Osteoblast (primary cell): ENCODE measurements around the gene CPNE6. TPM values are rescaled to one million over a fixed set of nuclear protein-coding genes. Genes with fewer than 3 reads are reported as not detected.
A peak's percentile ranks its signal among the peaks of the same experiment; 100 is the strongest.
"Not testable (repeated sequence)": the region's sequence is repeated elsewhere in the genome, so short reads cannot be mapped to it uniquely, and the experiment has no call there.

ENCODE experiments used
- DNase-seq: peaks from one replicate; pipeline ENCODE4 v3.0.0; 2011; ENCODE audit warnings: low spot score, mixed read lengths; ENCODE audit not compliant: insufficient read length; ENCODE audit errors: missing footprints
- H2AFZ ChIP-seq: 2 replicates; pipeline ENCODE4 v1.6.0; 2011; ENCODE audit warnings: mild to moderate bottlenecking, low read length
- H3K27ac ChIP-seq: 2 replicates; pipeline ENCODE4 v1.5.1; 2011; ENCODE audit warnings: mild to moderate bottlenecking, low read depth, low read length, moderate library complexity
- H3K27me3 ChIP-seq: 2 replicates; pipeline ENCODE4 v1.6.0; 2012; ENCODE audit warnings: mild to moderate bottlenecking, control low read depth, inconsistent platforms, low read length, moderate library complexity; ENCODE audit not compliant: insufficient read depth
- H3K36me3 ChIP-seq: 2 replicates; pipeline ENCODE4 v1.5.1; 2011; ENCODE audit warnings: mild to moderate bottlenecking, low read length, control low read depth, moderate library complexity; ENCODE audit not compliant: insufficient read depth
- H3K4me1 ChIP-seq: 2 replicates; pipeline ENCODE4 v1.5.1; 2011; ENCODE audit warnings: mild to moderate bottlenecking, low read length, control low read depth, moderate library complexity; ENCODE audit not compliant: insufficient read depth
- H3K4me2 ChIP-seq: 2 replicates; pipeline ENCODE4 v1.6.0; 2011; ENCODE audit warnings: mild to moderate bottlenecking, low read length; ENCODE audit not compliant: insufficient read depth
- H3K4me3 ChIP-seq: fragments of 200-600 bp; sonication (generic); 3 replicates; pipeline ENCODE4 v1.5.1; 2012; ENCODE audit warnings: mild to moderate bottlenecking, low read length, inconsistent platforms; ENCODE audit not compliant: insufficient read depth
- H3K79me2 ChIP-seq: 2 replicates; pipeline ENCODE4 v1.6.0; 2012; ENCODE audit warnings: mild to moderate bottlenecking, low read length, control low read depth, inconsistent platforms; ENCODE audit not compliant: insufficient read depth
- H3K9me3 ChIP-seq: 2 replicates; pipeline ENCODE4 v1.5.1; 2011; ENCODE audit warnings: low read depth, low read length, control low read depth
- H4K20me1 ChIP-seq: 2 replicates; pipeline ENCODE4 v1.6.0; 2012; ENCODE audit warnings: mild to moderate bottlenecking, low read length, control low read depth; ENCODE audit not compliant: insufficient read depth
- total RNA-seq: library from RNA; depleted of rRNA; stranded (reverse); fragments of >200 nt; gene quantifications from 2 replicates; pipeline ENCODE4 v1.2.3, GENCODE V29; 2012
- TF ChIP-seq, protein P1 (sequence below): IDR thresholded peaks from 2 replicates; pipeline ENCODE4 v1.5.1; 2011; ENCODE audit warnings: mild to moderate bottlenecking, low read depth, low read length, moderate library complexity; ENCODE audit errors: extremely low read depth

Gene CPNE6
- total RNA-seq, 1 donor, result not detected

DNA sequence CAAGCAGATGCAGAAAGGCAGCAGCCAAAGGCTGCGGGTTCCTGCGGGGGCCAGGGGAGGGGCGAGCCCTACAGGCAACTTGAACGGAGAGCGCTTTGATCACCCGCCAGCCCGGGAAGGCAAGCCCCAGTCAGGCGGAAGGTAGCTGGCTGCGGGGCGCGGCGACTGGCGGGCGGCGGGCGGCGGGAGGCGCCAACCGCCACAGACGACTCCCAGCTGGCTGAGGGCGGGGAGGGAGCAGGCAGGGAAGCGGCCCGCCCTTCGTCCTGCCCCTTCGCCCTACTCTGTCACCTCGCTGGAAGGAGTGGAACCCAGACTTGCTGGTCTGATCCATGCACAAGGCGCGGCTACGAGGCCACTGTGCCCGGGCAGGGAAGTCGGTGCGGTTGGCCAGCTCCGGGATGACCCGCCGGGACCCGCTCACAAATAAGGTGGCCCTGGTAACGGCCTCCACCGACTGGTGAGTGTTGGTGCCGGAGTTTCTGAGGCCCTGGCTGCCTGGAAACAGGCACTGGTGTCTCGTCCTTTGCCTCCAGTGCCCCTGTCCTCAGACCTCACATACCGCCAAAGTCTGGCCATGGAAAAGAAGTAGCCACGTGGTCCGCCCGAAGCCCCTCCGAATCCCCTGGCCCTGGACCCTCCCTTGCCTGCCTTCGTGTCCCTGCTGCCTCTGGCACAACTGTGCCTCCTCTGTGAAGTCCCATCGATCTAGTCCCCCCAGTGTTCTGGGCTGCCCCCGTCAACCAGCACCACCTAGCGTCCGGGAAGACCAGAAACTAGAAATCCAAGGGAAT lies 35.0 kb upstream of the CPNE6 start:
- peak; percentile 88 for DNase-seq
- no peaks in the 10 kb centered on the region for H3K9me3 ChIP-seq
- peak overlapping the region; percentile 99 for H2AFZ ChIP-seq
- H3K4me3 ChIP-seq, result peak overlapping the region; percentile 79
- no peaks in the 10 kb centered on the region for H3K79me2 ChIP-seq
- TF ChIP-seq, protein P1, sequence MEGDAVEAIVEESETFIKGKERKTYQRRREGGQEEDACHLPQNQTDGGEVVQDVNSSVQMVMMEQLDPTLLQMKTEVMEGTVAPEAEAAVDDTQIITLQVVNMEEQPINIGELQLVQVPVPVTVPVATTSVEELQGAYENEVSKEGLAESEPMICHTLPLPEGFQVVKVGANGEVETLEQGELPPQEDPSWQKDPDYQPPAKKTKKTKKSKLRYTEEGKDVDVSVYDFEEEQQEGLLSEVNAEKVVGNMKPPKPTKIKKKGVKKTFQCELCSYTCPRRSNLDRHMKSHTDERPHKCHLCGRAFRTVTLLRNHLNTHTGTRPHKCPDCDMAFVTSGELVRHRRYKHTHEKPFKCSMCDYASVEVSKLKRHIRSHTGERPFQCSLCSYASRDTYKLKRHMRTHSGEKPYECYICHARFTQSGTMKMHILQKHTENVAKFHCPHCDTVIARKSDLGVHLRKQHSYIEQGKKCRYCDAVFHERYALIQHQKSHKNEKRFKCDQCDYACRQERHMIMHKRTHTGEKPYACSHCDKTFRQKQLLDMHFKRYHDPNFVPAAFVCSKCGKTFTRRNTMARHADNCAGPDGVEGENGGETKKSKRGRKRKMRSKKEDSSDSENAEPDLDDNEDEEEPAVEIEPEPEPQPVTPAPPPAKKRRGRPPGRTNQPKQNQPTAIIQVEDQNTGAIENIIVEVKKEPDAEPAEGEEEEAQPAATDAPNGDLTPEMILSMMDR, result peak; percentile 73
- no peaks in the 10 kb centered on the region for H3K4me1 ChIP-seq
- H3K27me3 ChIP-seq, result no peaks in the 10 kb centered on the region
- H3K36me3 ChIP-seq, result no peaks in the 10 kb centered on the region
- peak overlapping the region; percentile 32 for H3K27ac ChIP-seq
- H4K20me1 ChIP-seq, result no peaks in the 10 kb centered on the region
- H3K4me2 ChIP-seq, result peak overlapping the region; percentile 92

DNA sequence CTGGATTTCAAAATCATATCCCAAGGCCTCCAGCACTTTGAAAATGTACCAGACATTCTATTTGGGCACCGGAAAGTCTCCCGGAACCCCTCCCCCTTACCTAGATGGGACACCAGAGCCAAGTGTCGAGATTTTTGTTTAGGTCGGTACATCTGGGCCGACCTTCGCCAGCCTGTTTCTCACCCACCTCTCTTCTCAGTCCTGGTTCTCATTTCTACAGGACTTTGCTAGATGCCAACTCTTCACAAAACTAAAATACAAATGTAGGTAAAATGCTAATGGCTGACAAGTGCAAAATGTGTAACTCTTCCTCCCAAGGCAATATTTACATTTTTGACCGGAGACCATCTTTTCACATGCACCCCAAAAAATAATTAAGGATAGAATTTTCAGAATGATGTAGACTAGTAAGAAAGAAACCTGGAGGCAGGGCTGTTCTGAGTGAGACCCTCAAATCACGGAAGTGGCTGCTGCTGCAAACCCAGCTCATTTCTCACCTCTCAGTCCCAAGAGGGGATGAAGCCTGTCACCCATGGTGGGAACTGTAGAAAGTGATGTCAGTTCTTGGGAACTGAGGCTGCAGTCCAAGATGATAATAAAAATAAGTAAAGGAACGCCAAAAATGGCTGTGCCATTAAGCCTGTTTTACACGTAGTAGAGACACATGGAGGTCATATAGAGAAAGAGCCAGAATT lies 34.3 kb upstream of the CPNE6 start:
- Histone ChIP-seq H3K4me3 (peak overlapping the region; percentile 79), H2AFZ (peak overlapping the region; percentile 99), H3K4me2 (peak overlapping the region; percentile 92)
- H3K4me1 ChIP-seq, DNase-seq, H3K9me3 ChIP-seq, H3K27me3 ChIP-seq, H3K79me2 ChIP-seq, H3K27ac ChIP-seq, H4K20me1 ChIP-seq, H3K36me3 ChIP-seq: not testable (repeated sequence)

DNA sequence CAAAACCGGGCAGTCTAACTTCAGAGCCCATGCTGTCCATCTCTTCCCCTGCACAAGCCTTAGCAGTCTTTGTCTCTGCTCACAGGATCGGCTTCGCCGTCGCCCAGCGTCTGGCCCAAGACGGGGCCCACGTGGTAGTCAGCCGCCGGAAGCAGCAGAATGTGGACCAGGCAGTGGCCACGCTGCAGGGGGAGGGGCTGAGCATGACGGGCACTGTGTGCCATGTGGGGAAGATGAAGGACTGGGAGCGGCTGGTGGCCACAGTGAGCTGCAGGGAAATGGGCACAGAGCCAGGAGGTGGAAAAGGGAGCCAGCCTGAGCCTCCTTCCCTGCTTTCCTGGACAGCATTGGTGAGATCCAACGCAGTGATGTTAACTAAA lies 33.7 kb upstream of the CPNE6 start:
- H2AFZ ChIP-seq, result no peak overlapping the region
- no peak overlapping the region for H3K4me3 ChIP-seq
- no peaks in the 10 kb centered on the region for H3K79me2 ChIP-seq
- H3K36me3 ChIP-seq, result no peaks in the 10 kb centered on the region
- H3K27ac ChIP-seq, result no peak overlapping the region
- no peaks in the 10 kb centered on the region for H3K9me3 ChIP-seq
- H3K4me2 ChIP-seq, result no peak overlapping the region
- no peaks in the 10 kb centered on the region for H3K27me3 ChIP-seq
- DNase-seq, result no peak
- no peaks in the 10 kb centered on the region for H4K20me1 ChIP-seq
- H3K4me1 ChIP-seq, result no peaks in the 10 kb centered on the region
- TF ChIP-seq, protein P1, result no peak

DNA sequence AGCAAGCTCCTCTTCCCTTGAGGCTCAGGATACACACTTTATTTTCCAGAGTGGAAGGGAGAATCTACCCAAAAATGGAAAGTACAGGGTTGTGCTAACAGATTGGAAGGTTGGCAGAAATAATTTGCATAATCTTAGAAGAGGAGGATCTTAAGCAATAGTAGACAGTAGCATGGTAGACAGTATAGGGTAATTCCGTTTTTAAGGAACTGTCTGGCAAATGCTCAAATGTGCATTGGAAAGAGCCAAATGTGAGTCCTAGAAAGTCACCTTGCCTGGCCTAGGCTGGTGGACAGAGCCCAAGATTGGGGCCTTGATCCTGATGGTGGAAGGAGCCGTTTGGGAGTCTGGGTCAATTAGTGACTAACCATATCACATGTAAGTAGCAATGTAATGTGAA lies 32.7 kb upstream of the CPNE6 start:
- H3K27ac ChIP-seq, result no peak overlapping the region
- H3K27me3 ChIP-seq, result no peaks in the 10 kb centered on the region
- H3K4me1 ChIP-seq, result no peaks in the 10 kb centered on the region
- DNase-seq, result peak; percentile 57
- no peaks in the 10 kb centered on the region for H3K9me3 ChIP-seq
- H3K79me2 ChIP-seq, result no peaks in the 10 kb centered on the region
- no peak overlapping the region for H3K4me3 ChIP-seq
- H2AFZ ChIP-seq, result no peak overlapping the region
- H4K20me1 ChIP-seq, result no peaks in the 10 kb centered on the region
- H3K4me2 ChIP-seq, result no peak overlapping the region
- no peaks in the 10 kb centered on the region for H3K36me3 ChIP-seq
- TF ChIP-seq, protein P1, result no peak
